ENCODE measurements around the gene ARRDC2.
"Not testable (repeated sequence)": the region's sequence is repeated elsewhere in the genome, so short reads cannot be mapped to it uniquely, and the experiment has no call there.

The ARRDC2 gene

DNA sequence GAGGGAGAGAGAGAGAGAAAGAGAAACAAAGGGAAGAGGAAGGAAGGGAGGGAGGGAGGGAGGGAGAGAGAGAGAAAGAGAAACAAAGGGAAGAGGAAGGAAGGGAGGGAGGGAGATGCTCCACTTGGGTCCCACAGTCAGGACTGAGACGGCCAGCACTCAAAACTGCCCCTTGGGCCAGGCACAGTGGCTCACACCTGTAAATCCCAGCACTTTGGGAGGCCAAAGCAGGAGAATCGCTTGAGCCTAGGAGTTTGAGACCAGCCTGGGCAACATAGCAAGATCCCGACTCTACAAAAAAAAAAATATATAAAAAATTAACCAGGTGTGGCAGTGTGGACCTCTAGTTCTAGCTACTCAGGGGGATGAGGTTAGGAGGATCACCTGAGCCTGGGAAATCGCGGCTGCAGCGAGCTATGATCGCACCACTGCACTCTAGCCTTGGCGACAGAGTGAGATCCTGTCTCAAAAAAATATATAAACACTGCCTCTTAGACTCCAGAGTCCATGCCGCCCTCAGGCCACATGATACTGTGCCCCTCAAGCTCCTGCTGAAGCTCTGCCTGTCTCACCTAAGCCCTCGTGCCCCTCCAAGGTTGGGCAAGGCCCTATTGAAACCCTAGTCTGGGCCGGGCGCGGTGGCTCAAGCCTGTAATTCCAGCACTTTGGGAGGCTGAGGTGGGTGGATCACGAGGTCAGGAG lies 8.4 kb downstream of the ARRDC2 start:
- DNase-seq (ENCODE audit: low spot score), result no peak

DNA sequence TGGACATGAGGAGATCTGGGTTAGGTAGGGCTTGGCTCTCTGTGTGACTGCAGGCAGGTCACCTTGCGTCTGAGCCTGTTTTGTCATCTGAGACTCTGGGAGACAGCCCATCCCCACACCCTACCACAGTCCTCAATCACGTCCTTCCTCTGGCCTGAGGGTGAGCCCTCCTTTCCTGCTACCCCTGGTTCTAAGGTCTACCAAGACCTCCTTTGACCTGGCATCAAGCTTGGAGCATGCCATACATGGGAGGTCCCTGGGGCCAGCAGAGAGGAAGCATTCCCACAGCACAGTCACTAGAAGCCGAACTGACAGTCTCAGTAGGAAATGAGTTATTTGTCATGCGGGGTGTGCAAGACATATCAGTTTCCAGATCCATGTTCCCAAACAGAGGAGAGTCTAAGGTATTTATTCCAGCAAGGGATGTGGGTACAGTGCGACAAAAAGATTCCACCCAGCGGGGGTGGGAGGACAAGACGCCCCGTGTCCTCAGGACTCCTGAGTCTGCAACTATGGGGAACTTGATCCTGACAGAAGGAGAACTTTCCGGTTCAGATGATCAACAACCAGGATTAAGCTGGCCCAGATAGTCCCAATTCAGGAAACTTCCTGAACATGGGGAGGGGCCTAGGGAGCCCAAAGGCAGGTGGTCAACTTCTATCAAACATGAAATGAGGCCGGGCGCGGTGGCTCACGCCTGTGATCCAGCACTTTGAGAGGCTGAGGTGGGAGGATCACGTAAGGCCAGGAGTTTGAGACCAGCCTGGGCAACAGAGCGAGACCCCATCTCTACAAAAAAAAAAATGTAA lies 9.5 kb downstream of the ARRDC2 start:
- DNase-seq (ENCODE audit: low spot score), result no peak

DNA sequence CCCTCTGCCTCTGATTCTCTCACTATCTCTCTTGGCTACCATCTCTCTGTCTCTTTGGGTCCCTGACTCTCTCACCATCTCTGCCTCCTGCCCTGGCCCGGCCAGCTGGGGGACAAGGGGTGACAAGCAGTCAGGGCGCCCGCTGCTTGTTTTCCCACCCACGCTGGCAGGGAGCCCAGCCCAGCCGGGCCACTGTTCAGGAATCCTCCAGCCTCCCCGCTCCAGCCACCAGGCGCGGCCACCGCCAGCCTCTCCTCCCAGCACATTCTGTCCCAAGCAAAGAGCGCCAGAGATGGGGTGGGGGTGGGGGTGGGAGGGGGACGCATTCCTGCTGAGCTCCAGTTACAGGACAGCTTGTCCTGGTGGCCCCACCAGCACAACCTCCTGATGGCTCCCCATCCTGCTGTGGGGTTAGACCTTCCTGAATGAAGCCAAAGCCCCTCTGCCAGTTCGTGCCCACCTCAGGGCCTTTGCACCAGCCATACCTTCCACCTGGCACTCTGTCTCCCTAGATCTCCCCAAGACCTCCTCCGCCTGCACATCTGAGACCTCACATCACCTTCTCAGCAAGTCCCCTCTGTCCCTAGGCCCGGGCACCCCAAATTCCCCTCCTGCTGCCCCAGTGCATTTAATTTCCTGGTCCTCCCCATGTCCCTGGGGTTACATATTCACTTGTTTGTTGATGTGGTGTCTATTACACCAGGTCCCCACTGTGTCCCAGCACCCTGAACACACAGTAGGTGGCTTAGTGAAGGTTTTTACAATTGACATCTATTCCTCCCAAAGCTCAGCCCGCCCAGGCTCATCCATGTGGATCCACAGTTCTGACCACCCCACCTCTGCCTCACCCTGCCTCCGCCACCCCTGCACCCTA lies 12.5 kb downstream of the ARRDC2 start:
- DNase-seq (ENCODE audit: low spot score), result no peak

GRCh38 chr19:18021121-18021755 lies 13.3 kb downstream of the ARRDC2 start:
- DNase-seq (ENCODE audit: low spot score), result no peak

- no peak for DNase-seq (ENCODE audit: low spot score)
These were observed 15.8 kb downstream of the ARRDC2 start for GRCh38 chr19:18023622-18024251.

DNA sequence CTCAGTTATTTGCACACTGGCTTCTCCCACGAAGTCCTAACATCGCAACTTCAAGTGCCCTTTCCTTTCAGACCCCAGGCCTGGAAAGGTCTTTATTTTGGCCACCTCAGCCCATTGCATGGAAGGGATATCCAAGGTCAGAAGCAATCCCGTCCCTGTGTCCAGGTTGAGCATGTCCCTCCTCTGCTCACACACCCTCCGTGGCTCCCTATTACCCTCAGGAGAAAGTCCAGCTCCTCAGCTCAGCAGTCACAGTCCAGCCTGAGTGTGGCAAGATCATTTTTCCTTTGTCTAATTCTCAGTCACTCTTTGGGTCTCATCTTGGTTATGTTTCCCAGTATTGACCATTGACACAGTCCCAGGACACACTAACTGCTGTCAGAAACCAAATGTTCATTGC lies 19.2 kb downstream of the ARRDC2 start:
- no peak for DNase-seq (ENCODE audit: low spot score)

- no peak for DNase-seq (ENCODE audit: low spot score)
These were observed 21.8 kb downstream of the ARRDC2 start for GRCh38 chr19:18029617-18030338.

- not testable (repeated sequence) for DNase-seq (ENCODE audit: low spot score)
These were observed 23.4 kb downstream of the ARRDC2 start for GRCh38 chr19:18031401-18031800.

GRCh38 chr19:18032102-18032501 lies 24.1 kb downstream of the ARRDC2 start:
- DNase-seq (ENCODE audit: low spot score), result not testable (repeated sequence)

DNA sequence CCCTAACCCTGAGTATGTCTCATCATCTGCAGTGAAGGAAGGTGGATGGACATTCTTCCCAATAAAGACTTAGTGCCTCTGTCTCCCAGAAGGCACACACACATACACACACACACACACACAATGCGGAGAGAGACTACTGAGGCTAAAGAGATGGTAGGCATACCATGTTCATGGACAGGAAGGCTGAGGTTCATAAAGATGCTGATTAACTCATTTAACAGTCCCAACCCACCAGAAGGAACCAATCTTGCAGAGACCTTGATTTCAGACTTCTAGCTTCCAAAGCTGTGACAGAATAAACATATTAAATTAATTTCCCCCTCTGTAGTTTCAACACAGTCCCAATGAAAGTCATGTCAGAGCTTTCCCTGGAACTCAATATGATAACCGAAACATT lies 33.1 kb downstream of the ARRDC2 start:
- no peak for DNase-seq (ENCODE audit: low spot score)

GRCh38 chr19:18043676-18044075 lies 35.7 kb downstream of the ARRDC2 start:
- no peak for DNase-seq (ENCODE audit: low spot score)

- no peak for DNase-seq (ENCODE audit: low spot score)
These were observed 36.9 kb downstream of the ARRDC2 start for GRCh38 chr19:18044825-18045304.

- no peak for DNase-seq (ENCODE audit: low spot score)
These were observed 37.5 kb downstream of the ARRDC2 start for GRCh38 chr19:18045307-18046050.

DNA sequence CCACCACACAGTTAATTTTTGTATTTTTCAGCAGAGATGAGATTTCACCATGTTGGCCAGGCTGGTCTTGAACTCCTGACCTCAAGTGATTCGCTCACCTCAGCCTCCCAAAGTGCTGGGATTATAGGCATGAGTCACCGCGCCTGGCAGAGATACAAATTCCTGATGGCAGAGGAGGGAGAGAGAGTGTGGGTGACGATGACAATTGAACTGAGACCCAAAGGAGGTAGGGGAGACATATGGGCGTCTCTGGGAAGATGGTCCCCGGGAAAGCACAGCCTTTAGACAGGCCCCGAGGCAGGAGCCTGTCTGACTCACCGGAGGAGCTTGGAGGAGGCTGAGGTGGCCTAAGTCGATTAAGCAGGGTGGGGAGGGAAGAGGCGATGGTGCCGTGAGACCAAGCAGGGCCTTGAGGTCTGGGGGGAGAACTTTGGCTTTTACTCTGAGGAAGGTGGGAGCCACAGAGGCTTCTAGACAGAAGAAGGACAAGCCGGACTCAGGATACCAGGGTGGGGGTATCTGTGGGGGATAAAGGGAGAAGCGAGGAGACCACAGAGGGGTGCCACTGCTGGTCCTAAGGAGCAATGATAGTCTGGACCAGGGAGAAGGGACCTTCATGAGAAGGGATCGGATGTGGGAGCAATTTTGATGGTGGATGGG lies 38.2 kb downstream of the ARRDC2 start:
- DNase-seq (ENCODE audit: low spot score), result no peak

- DNase-seq (ENCODE audit: low spot score), result peak; percentile 73
These were observed 41.4 kb downstream of the ARRDC2 start for GRCh38 chr19:18049385-18049784.

- no peak for DNase-seq (ENCODE audit: low spot score)
These were observed 43.9 kb downstream of the ARRDC2 start for GRCh38 chr19:18051887-18052286.

- DNase-seq (ENCODE audit: low spot score), result no peak
These were observed 45.7 kb downstream of the ARRDC2 start for GRCh38 chr19:18053576-18054219.

DNA sequence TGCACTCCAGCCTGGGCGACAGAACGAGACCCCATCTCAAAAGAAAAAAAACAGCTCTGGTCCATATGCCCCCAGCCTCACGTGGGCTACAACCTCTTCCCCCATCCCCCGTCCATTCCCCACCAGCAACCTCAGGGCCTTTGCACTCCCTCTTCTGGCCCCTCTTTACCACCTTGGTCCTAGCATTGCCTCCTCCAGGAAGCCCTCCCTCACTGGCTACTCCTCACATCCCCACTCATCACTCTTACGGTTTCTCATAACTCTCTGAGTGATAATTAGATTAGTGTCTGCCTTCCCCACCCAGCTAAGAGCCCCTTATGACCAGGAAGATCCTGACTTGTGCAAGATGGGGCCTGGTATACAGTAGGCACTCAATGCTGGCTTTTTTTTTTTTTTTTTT lies 48.0 kb downstream of the ARRDC2 start:
- no peak for DNase-seq (ENCODE audit: low spot score)

DNA sequence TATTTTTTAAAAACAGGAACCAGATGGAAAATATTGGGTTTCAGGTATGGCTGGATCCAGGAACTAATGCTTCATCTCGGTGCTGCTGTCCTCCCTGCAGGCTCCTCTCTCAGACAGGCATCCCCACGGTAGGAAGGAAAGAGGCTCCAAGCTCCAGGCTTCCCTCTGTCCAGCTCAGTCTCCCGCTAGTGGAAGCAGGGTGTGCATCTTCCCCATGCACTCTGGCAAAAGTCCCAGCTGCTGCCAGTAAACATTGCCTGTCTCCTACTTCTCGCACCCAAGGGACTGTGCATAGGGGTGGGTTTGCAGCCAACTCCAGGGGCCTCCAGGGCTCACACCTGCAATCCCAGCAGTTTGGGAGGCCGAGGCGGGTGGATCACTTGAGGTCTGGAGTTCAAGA lies 49.6 kb downstream of the ARRDC2 start:
- DNase-seq (ENCODE audit: low spot score), result no peak

All from left forelimb (tissue), 1 donor.